HG03442 (cell line): Measurements from ENCODE around the gene NPAS3.

Experiments used
- ATAC-seq: cut with Tn5 transposase; IDR thresholded peaks from one replicate; pipeline ENCODE4 v1.9.1; 2021; ENCODE audit warnings: mild to moderate bottlenecking, moderate library complexity; ENCODE audit not compliant: unreplicated experiment

The NPAS3 gene

DNA sequence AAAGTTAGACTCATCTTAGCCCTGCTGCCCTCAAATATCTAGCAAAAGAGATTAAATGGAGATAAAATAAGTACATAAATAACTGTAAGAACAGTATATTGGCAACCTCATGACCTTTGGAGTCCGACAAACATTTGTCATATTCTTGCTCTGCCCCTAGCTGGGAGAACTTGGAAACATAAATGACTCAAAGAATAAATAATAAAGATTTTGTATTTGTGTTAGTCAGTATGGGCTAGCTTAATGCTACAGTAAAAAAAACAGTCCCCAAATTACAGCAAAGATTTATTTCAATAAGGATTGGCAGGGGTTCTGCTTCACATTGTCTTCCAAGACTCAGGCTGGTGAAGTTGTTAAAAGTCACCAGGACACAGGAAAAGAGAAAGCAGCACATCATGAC is 791.5 kb downstream of the NPAS3 start:
- no peak for ATAC-seq

DNA sequence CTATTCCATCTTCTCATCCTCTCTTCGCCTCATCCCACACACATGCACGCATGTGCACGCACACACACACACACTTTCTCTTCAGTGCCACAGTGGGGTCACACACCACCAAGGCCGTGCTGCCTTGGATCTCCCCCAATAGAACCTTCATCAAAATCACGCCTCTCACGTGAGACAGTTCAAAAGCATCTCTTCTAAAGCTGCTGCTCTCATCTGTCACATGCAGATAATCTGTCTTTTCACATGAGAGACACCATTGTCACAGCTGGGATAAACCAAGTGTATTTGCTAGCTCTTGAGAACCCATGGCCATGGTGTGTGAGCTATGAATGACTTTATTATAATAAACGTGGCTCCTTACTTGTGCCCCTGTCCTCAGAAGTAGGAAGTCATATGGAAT is 793.5 kb downstream of the NPAS3 start:
- no peak for ATAC-seq

DNA sequence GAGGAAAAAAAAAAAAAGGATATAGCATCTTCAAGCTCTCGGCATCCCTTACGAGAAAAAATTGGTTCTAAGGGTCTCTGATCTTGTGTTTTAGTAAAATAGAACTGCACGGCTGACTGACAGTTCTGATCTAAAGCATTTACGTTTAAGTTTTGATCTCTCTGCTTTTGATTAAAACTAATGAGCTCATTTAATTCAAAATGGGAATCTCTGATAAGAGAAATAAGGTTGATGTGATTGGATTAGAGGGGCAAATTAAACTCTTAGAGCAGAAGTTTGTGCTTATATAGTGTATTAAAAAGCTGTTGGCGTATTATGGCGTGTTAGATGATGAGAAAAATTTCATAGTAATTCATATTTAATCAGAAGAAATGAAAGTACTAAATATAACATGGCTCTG is 794.6 kb downstream of the NPAS3 start:
- no peak for ATAC-seq

DNA sequence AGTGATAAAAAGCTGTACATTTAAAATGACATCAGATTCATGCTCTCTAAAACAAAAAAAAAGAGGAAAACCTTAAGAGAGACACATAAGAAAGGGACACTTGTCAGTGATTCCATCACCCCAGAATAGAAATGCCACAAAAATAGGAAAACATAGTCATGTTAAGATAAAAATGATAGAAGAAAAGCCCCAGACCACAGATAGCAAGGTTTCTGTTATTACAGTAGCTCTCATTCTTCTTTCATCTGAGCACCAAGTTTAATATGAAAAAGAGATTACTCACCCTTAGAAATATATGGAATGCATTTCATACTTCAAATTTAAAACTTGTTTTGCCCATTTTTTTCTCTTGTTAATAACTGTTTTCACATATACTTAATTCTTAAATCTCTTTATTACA is 795.0 kb downstream of the NPAS3 start:
- ATAC-seq = no peak

DNA sequence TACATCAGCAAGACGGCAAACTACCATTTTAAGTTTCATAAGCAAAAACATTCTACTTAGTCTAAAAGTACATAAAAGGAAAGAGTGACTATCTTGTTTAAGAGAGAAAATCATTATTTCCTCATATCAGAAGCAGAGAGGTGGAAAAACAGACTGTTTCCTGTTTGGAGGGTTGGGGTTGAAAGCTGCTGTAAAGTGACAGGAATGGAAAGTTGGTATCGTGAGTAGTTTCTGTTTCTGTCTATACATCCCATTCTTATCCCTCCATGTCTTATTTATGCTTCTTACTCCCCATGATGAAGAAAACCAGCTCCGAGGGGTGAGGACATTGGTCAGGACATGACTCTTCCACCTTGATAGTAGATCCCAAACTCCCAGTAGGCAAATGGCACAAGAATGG is 795.7 kb downstream of the NPAS3 start:
- no peak for ATAC-seq

DNA sequence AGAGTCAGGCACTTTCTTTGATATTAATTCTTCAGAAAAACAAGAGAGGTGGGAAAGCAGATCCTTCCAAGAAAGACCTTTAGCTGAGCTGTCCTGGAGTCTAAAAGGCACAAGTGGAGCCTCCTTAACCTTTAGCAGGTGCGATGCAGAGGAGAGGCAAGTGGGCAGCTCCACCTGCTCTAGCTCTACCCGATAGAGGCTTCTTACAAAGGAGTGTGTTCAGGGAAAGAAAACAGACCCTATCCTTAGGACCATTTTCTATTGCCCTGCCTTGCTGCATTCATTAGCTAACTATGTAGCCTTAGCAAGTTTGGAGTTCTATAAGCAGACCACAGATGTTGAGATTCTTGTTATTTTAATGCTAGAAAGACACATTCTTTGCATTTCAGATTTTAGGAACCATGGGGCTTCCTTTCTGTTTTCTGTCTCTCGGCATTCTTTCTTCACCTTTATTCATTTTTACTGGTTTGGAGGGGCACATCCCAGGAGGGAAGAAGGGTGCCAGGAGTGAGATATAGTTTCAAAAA is 797.7 kb downstream of the NPAS3 start:
- no peak for ATAC-seq

DNA sequence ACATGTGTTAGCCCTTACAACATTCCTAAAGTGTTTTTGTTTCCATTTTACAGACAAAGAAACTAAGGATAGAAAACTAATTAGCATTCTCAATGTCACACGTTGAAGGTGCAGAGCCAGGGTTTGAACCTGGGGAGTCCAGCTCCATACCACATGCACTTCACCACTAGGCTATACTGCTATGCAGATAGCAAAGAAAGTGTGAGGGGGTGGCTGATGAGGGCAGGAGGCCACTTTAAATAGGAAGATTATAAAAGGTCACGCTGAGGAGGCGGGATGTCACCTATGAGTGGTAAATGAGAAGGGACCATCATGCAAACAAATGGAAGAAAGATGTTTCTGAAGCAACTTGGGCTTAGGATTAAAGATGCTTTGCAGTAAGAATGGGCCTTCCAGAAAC is 798.3 kb downstream of the NPAS3 start:
- ATAC-seq = no peak

DNA sequence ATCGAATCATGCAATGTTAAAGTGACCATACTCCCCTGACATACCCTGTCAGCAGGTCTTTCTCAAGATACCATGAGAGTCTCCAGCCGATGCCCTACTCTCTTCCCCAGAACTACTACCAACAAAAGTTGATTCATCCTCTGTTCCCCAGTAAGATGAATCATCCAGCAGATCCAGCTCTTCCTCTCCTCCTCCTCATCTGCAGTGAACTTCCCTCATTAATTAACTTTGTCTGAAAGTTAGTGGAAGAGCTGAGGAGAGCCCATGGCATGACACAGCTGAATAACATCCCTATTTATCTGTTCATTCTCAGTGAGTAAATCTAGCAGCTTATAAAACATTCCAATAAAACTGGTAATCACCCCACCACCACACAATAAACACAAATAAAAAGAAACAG is 798.8 kb downstream of the NPAS3 start:
- ATAC-seq = no peak

DNA sequence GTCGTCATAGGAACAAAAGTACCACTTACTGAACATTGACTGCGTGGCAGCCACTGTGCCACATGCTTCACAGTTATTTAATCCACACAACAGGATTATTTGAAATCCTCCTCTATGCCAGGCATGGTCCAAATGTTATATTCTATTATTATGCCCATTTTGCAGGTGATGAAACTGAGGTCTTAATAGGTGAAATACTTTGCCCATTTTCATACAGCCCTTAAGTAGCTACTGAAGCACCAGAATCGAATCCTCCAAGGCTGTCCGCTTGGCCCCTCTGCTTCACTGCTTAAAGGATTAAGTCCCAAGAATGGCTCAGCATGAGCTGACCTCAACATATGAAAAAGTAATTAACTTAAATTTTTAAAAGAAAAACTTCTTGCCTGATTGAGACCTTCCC is 799.4 kb downstream of the NPAS3 start:
- no peak for ATAC-seq

DNA sequence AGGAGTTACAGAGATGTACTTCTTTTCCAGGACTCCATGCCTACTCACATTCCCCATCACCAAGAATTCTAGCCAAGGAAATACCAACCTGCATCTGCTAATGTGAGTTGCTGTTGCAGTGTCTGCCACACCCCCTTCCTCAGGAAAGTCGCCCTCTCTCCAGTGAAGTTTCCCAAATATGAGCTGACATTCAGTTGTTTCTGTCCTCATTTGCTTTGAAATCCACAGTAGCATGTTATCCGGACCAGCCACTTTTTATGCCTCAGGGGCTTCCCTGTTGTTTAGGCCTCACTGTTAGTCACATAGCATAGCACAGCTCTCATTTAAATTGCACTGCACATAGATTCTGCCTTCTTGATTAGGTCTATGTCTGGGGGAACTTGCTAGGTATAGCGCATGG is 799.8 kb downstream of the NPAS3 start:
- ATAC-seq = no peak

DNA sequence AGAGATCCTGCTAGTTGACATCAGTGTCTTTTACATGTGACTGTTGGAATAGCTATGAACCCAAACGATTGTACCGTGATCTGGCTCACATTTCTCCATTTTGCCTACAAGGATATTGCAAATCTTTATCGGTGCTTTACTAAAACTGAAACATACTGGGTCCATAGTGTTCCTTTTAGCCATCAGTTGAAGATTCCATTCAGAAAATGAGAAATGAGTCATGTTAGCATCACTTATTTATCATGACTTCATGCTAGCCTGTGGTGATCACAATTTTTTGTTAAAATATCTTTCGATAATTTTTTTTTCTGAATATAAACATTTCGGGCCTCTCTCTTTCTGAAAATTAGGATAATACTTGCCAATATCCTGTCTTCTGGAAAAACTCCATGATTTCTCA is 801.9 kb downstream of the NPAS3 start:
- ATAC-seq = no peak

DNA sequence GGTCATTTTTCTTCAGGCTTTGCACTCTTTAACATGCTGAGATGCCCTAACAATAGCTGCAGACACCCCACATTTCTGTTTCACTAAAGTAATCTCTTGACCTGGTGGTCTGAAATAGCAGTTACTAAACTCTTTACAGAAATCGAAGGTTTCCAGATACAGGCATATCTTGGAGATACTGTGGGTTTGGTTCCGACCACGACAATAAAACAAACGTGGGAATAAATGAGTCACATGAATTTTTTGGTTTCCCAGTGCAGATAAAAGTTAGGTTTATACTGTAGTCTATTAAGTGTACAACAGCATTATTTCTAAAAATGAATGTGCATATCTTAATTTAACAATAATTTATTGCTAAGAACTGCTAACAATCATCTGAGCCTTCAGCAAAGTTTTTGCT is 803.5 kb downstream of the NPAS3 start:
- ATAC-seq = no peak

DNA sequence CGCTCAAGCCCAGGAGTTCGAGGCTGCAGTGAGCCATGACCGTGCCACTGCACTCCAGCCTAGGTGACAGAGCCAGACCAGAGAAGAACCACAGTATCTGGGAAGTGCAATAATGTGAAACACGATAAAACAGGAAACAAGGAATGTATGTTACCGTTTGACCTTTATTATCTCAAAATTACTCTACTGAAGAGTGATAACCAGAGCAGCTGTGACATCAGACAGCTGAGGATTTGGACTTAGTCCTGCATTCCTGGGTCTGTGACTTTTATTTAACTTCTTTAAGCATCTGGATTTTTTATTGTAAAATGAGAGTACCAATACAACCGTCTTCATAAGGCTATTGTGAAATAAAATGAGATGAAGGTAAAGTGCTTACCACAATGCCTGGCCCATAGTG is 806.5 kb downstream of the NPAS3 start:
- ATAC-seq = no peak

DNA sequence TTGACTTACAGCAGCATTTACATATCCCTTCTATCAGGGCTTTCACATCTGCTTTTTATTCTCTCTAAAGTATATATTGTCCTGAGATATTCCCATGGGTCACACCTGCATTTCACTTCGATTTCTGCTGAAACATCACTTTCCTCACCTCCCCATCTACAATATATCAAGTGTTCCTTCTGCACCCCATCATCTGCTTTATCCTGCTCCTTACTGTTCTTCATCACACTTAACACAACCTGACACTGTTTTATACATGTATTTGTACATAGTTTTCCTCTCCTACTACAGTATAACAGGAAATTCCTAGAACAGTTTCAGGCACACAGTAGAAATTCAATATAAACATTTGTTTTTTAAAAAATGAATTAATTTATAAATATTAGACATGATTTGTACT is 809.1 kb downstream of the NPAS3 start:
- ATAC-seq = no peak

DNA sequence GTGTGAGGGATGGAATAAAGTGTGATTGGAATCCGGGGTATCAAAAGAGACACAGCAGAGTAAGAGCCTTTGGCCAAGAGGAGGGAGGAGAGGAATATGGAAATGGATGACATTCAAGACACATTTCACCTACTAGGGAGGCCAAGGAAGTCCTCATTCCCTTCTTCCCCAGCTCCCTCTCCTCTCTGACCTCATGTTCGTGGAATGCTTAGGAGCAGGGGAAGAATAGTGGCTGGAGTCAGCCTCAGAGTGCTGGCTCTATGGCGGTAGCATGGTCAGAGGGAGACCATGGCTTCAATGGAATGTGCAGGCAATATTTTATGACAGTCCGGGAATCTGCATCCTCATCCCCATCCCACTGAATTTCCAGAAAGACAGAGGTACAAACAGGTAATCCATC is 815.6 kb downstream of the NPAS3 start:
- no peak for ATAC-seq

DNA sequence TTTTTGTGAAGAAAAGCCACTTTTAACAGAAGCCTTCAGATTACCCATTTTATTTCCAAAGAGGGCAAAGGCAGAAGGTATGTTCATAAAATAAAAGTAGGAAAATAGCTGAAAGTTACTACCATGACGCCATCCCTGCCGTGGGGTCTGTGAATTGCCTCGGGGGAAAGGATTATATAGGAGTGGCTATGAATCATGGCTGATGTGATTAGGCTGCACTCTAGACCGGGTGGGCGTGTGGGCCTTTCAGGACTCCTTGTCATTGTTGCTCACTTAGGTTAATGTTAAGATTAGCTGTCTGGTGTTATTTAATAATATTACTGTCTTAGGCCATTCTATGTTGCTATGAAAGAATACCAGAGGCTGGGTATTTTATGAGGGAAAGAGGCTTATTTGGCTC is 816.7 kb downstream of the NPAS3 start:
- ATAC-seq = no peak

DNA sequence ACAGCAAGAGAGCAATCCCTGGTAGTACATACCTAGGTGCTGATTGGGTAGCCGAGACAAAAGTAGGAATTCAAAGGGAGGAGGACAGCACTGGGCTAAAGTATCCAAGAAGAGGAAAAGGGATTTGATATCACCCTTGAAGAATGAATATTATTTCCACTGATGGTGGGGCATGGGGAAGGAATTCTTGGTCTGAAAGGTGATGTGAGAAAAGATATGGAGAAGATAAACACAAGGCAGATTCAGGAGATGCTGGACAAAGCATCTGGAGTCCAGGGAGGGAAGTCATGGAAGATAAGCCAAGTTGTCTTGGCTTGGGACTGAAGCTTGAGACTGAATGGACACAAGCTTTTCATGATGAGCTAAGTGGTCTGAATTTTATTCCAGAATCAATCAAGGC is 818.2 kb downstream of the NPAS3 start:
- ATAC-seq = no peak

DNA sequence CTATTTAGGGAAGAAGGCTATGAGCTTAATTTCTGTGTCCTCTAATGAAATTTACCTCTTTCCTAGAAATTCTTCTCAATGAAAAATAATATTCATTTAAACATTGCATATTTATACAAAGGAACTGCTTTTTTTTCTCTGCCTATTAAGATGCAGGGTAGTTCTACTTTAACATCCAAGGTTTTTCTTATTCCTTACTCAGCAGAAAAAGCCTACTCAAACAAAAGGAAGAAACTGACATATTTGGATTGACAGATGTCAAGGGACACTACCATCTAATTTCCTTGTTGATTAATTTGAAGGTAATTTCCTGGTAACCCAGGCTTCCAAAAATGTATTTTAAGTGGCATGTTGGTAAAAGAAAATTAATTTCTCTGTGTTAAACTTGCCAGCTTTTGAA is 819.9 kb downstream of the NPAS3 start:
- no peak for ATAC-seq

DNA sequence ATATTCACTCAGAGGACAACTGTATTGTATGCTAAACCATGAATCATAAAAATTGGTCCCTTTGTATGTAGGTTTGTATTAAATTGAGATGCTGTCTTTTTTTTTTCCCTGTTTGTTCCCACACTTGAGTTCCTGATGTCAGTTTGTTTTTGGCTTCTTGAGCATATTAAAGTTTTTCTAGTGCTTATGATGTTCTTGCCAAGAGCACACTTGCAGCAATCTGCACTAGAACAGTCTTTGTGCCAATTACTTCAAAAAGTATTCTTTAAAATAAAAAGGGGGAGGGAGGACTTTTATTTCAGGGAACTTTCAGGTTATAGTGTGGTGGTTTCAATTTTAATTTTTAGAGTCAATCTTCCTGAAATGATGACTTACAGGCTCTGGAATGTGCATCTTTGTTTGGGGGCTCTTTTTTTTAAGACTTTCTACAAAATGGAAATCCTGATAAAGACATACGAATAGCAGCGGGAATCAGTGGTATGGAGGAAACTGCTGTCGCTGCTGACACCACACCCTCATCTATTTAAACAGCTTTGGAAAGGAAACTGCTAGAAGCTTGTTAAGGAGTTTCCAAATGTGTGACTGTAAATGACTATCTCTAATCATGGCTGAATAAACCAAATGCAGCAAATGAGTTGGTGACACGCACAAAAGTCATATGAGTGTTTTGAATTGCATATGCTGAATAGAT is 823.6 kb downstream of the NPAS3 start:
- no peak for ATAC-seq

DNA sequence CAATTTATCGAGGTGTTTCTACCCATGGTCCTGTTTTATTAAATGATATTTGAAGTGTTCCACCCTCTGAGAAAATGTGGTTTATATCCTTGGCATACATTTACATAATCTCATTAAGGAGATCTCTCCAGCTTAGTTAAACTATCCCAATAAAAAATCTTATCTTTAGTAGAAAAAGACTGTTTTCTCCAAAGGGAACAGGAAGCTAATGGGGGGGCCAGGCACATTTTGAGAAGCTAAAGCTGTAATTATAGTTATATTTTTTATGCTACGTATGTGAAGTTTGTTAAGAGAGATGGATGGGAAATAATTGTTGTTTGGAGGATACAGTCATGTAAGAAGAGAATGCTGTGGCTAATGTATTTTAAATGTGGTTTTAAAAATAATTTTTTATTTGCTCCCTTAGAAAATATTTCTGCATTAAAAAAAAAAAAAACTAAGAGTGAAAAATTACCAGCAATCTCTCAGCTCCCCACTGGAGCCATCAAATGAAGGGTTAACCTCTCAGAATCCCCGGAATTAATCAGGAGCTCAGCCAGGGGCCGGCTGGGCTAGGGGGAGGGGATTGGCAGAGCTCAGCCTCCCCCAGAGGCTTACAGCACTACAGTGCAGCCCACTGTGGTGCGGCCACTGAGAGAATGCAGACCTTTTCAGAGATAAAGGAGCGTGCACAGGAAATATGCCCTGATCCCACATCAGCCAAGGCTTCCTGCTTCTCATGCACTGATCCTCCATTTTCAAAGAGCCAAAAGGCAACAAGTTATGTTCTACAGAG is 826.4 kb downstream of the NPAS3 start:
- ATAC-seq = no peak

DNA sequence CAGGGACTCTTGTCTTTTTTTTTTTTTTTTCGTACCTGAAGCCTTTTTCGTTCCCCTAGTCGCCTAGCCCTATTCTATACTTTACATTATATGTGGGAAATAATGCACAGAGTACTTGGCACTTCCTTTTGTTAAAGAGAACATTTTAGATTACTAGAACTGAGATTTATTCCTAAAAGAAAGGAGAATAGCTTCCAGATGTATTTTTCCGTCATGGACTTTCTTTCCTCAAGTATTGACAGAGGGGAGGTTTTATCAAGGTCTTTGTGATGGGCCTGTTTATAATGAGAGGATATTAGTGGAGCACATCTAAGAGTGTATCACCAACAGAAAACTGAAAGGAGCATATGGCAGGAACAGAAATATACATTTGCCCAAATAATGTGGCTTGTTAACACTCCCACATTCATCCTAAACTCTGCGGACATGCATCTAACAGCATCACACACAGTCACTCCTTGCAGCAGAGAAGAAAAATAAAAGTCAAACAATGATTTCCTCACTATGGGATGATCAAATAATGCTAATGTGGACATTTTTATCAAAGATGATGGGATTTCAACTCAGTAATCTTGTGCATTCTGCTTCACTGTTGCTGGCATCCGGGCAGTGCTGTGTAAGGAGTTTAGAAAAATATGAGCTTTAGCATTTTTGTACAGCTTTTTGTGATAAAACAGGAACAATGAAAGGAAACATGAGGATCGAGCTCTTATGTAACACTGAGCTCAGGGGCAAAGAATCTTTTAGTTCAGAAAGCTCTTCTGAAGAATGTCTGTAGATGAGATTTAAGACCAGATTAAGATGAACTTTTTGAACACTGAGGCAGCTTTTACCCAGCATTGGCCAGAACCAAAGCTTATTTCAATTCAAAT is 829.1 kb downstream of the NPAS3 start:
- ATAC-seq = no peak

DNA sequence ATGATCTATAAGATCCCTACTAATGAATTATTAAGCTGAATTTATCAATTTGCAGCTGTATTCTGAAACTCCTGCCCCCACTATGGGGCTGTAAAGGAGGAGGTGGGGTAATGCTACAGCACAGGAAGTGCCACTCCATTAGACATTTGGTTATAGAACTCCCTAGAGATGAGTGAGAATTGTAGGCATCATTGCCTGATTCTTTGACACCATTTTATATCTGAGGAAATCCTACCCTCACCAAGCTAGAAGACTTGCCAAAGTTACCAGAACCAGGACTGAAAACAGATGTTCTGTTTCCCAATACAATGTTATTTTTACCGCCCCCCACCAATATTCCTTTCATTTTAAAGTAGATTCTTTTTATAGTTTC is 829.8 kb downstream of the NPAS3 start:
- ATAC-seq = no peak
